HG02678 (cell line): Measurements from ENCODE around the gene SUGCT.
"Not testable (repeated sequence)": the region's sequence is repeated elsewhere in the genome, so short reads cannot be mapped to it uniquely, and the experiment has no call there.

ENCODE experiments used
- ATAC-seq: cut with Tn5 transposase; IDR thresholded peaks from one replicate; pipeline ENCODE4 v1.9.1; 2021; ENCODE audit warnings: mild to moderate bottlenecking, moderate library complexity; ENCODE audit not compliant: unreplicated experiment

SUGCT gene

GRCh38 chr7:40199076-40199802 is 64.4 kb downstream of the SUGCT start:
- no peak for ATAC-seq

GRCh38 chr7:40200791-40201190 is 66.0 kb downstream of the SUGCT start:
- no peak for ATAC-seq

DNA sequence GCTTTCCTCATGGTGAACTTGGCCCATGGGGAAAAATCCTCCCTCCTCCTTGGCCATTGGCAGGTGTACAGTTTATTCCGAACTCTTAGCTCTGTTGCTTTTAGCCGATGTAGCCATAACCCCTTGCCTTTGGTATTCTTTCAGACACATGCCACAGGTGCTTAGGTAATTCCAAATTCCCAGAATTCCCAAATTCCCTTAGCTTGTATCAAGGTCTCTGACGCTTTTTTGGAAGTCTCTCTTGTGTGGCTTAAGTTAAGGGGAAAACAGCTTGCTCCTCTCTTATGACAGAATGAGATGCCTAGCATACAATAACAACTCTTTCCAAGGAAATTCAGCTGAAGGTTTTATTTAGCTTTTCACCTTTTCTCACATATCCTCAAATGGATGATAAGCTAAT is 68.0 kb downstream of the SUGCT start:
- ATAC-seq: no peak

- ATAC-seq: no peak
These were observed 69.8 kb downstream of the SUGCT start for GRCh38 chr7:40204581-40204980.

- ATAC-seq: no peak
These were observed 71.2 kb downstream of the SUGCT start for GRCh38 chr7:40205992-40206391.

GRCh38 chr7:40211276-40212003 is 76.6 kb downstream of the SUGCT start:
- no peak for ATAC-seq

DNA sequence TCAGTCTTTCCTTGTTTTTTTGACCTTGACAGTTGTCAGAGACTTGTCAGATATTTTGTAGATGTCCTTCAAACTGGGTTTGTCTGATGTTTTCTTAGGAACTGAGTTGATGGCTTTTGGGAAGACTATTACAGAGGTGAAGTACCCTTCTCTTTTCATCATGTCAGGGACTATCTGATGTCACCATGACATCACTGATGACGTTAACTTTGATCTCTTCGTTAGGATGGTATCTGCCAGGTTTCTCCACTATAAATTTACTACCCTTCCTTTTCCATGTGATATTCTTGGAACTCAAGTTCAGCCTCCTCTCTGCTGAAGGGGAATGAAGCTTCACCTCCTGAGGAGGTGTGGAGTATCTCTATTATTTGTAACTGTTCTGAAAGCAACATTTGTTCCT is 78.5 kb downstream of the SUGCT start:
- ATAC-seq: no peak

GRCh38 chr7:40213856-40214255 is 79.1 kb downstream of the SUGCT start:
- no peak for ATAC-seq

DNA sequence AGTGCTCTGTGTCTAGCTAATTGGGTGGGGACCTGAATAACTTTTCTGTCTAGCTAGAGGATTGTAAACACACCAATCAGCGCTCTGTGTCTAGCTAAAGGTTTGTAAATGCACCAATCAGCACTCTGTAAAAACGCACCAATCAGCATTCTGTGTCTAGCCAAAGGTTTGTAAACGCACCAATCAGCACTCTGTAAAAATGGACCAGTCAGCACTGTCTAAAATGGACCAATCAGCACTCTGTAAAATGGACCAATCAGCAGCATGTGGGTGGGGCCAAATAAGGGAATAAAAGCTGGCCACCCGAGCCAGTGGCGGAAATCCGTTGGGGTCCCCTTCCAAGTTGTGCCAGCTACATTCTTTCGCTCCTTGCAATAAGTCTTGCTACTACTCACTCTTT is 83.8 kb downstream of the SUGCT start:
- not testable (repeated sequence) for ATAC-seq

GRCh38 chr7:40219917-40220316 is 85.1 kb downstream of the SUGCT start:
- ATAC-seq: no peak

GRCh38 chr7:40220421-40220911 is 85.7 kb downstream of the SUGCT start:
- ATAC-seq: no peak

DNA sequence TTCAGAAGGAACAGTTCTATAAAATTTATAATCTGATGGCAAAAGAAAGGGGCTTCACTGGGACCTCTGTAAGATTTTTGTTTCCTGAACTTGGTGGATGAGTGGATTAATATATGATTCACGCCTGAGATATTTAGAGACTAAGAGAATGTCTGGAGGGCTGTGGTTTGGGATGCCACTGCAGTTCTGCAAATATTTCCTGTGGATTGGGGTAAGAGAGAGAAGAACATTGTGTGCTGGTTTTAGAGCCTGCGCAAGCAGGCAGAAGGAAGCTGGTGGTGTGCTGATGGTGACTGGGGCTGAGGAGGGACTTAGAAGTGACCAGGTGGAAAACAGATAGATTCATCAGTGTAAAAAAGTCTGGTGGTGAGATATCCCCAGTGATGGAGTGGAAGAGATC is 87.0 kb downstream of the SUGCT start:
- ATAC-seq: no peak

GRCh38 chr7:40223451-40224127 is 88.8 kb downstream of the SUGCT start:
- no peak for ATAC-seq

DNA sequence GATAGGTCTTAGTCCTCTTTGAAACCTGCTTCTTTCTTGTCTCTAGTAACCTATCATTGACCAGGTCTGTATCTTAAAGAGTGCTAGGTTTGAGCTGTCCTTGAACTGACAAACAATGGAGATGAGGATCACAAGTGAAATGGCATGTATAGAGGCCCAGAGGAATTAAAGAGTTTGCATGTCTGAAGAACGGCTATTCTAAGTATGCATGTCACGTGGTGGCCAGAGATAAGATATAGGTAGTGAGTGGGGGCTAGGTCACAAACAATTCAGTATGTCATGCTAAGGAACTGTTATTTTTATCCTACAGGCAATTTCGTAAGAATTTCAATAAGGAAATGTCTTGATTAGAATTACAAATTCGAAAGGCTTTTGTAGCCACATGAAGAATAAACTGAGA is 95.3 kb downstream of the SUGCT start:
- ATAC-seq: no peak

- no peak for ATAC-seq
These were observed 97.0 kb downstream of the SUGCT start for GRCh38 chr7:40231796-40232195.

DNA sequence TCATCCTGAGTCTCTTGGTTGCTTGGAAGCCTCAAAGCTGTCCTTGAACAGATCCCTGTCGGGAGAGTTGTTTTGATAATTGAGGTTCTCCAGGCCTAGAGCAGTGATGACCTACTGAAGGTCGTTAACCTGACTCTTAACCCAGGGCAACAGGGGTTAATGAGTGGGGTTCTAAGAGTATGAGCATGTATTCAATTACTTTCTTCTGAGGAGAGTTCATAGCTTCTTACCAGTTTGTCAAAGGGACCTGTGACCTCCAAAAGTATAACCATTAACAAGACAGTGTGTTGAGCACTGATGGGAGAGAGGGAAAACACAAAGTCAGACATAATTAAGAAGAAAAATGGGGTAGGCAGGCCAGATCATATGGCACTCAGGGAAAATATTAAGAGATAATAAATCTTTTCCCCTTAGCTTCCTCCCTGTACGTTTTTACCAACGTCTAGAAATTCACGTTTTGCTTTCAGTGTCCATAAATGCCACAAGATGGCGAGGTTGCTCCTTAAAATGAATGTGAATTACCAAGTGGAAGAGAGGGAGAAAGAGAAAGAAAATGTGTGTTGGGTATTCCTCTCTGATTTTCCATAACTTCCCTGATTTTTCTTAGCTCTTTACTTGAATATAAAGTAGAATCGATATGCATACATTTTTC is 97.6 kb downstream of the SUGCT start:
- ATAC-seq: no peak

- peak; percentile 61 for ATAC-seq
These were observed 99.2 kb downstream of the SUGCT start for GRCh38 chr7:40234046-40234445.

- ATAC-seq: no peak
These were observed 99.9 kb downstream of the SUGCT start for GRCh38 chr7:40234666-40235065.

GRCh38 chr7:40237731-40238130 is 102.9 kb downstream of the SUGCT start:
- ATAC-seq: no peak

- ATAC-seq: no peak
These were observed 105.0 kb downstream of the SUGCT start for GRCh38 chr7:40239755-40240303.

DNA sequence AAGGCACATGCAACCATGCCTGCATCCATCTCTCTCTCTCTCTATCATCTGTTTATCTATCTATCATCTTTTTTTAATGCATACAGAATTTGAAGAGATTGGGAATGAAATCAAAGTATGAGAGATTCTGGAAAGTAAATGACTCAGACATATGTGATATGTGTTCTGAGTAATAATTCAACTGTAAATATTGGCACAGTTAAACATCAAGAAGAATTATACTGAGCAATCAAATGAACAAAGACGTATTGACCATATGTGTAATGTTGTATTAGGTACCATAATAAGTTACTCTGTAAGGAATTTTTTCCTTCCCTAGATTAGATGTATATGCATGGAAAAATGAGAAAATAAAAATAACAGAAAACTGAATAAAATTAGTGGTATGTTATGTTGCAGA is 108.3 kb downstream of the SUGCT start:
- no peak for ATAC-seq
